ENCODE results near the gene OSBPL8.

- TF ChIP-seq ZNF274 (IDR thresholded peaks at IDR 0.05; ENCODE audit: low read depth, low read length) (no peak), YY1 (IDR thresholded peaks at IDR 0.05; ENCODE audit: insufficient read depth, insufficient read length) (no peak), SUZ12 (IDR thresholded peaks at IDR 0.05; ENCODE audit: extremely low read depth, insufficient read depth, insufficient read length) (no peak)
These were observed 23.0 kb downstream of the OSBPL8 start for GRCh38 chr12:76536546-76536945.
